HepG2 (cell line): Measurements from ENCODE around the gene MRS2. TPM values are rescaled to one million over a fixed set of nuclear protein-coding genes. Genes with fewer than 3 reads are reported as not detected.

Source experiments
- ATAC-seq: fragments of 200-7000 bp; cut with Tn5 transposase; 3 replicates; pipeline ENCODE4 v1.9.1; 2020; ENCODE audit warnings: mild to moderate bottlenecking, moderate library complexity
- BruUV-seq: library from RNA; stranded (reverse); fragments of 400-500 nt; replicated peaks from 2 replicates; lab custom pipeline; 2021; lab: Mats Ljungman, UMichigan
- CTCF ChIA-PET: fragments of 300-600 bp; formaldehyde crosslinking; extraction: SDS; loops from one replicate; lab custom pipeline; 2021; ENCODE audit warnings: low total read pairs, inconsistent platforms, low intra/inter-chr PET ratio; lab: Yijun Ruan, JAX
- POLR2A ChIA-PET: fragments of 350-600 bp; sonication (Branson Sonifier 250); formaldehyde crosslinking; loops from one replicate; lab custom pipeline; 2020; ENCODE audit warnings: antibody characterized with exemption, inconsistent platforms; lab: Yijun Ruan, JAX
- DNase-seq: peaks from one replicate; pipeline ENCODE4 v3.0.0-alpha.2; 2015; ENCODE audit warnings: low spot score
- FAIRE-seq: peaks from 3 replicates; lab custom pipeline; 2011; peaks lifted over from hg19 to GRCh38; lab: Jason Lieb, UNC
- H2AFZ ChIP-seq: one replicate; pipeline ENCODE4 v1.6.1; 2011; ENCODE audit warnings: low read length, inconsistent platforms
- H3K27ac ChIP-seq: fragments of 300-600 bp; 3 replicates; pipeline ENCODE4 v1.8.0; 2011; ENCODE audit warnings: mixed run types, mild to moderate bottlenecking, mixed read lengths, low read length, inconsistent platforms; ENCODE audit not compliant: insufficient read depth; ENCODE audit errors: extremely low read length
- H3K27me3 ChIP-seq, 2 experiments: fragments of 200-600 bp in 1 of 2; 2 replicates in 1 of 2; 3 replicates in 1 of 2; pipeline versions ENCODE4 v1.6.0 to v1.8.0; 2011; ENCODE audit warnings: low read length in 2 of 2, mild to moderate bottlenecking in 2 of 2, moderate library complexity in 2 of 2, inconsistent platforms in 1 of 2; ENCODE audit not compliant: insufficient read depth in 2 of 2, control insufficient read depth in 1 of 2
- H3K36me3 ChIP-seq, 2 experiments: fragments of 200-600 bp in 1 of 2; replicated peaks in 1 of 2; 2 replicates in 1 of 2; 3 replicates in 1 of 2; pipeline versions ENCODE4 v1.5.1 to v1.8.0; 2011; ENCODE audit warnings: low read length in 2 of 2, inconsistent platforms in 1 of 2; ENCODE audit not compliant: insufficient read depth in 2 of 2, control insufficient read depth in 1 of 2
- H3K4me1 ChIP-seq: 2 replicates; pipeline ENCODE4 v1.5.1; 2012; ENCODE audit warnings: low read length, inconsistent platforms; ENCODE audit not compliant: insufficient read depth
- H3K4me2 ChIP-seq: 2 replicates; pipeline ENCODE4 v1.6.0; 2011; ENCODE audit warnings: low read depth, low read length, inconsistent platforms
- H3K4me3 ChIP-seq, 3 experiments: fragments of 200-600 bp in 1 of 3; sonication (generic), shearing (Covaris generic) in 1 of 3; replicated peaks in 1 of 3; 2 replicates each; pipeline ENCODE4 v1.5.1; 2011 to 2016; ENCODE audit warnings: low read length in 3 of 3, inconsistent platforms in 2 of 3, low read depth in 2 of 3, mild to moderate bottlenecking in 2 of 3, control low read depth in 1 of 3, mixed read lengths in 1 of 3; ENCODE audit not compliant: insufficient read depth in 1 of 3
- H3K79me2 ChIP-seq: one replicate; pipeline ENCODE4 v1.6.1; 2011; ENCODE audit warnings: low read length, inconsistent platforms; ENCODE audit not compliant: insufficient read depth
- H3K9ac ChIP-seq: 2 replicates; pipeline ENCODE4 v1.6.0; 2011; ENCODE audit warnings: mild to moderate bottlenecking, low read depth, low read length, inconsistent platforms; ENCODE audit not compliant: insufficient read depth
- H3K9me3 ChIP-seq: 2 replicates; pipeline ENCODE4 v1.5.1; 2012; ENCODE audit warnings: mild to moderate bottlenecking, low read length
- H4K20me1 ChIP-seq: 2 replicates; pipeline ENCODE4 v1.6.0; 2011; ENCODE audit warnings: inconsistent platforms, mild to moderate bottlenecking, low read length, moderate library complexity; ENCODE audit not compliant: insufficient read depth
- ATRX ChIP-seq: sonication (generic); formaldehyde crosslinking; IDR thresholded peaks from 2 replicates; pipeline ENCODE4 v1.4.0; 2020; ENCODE audit warnings: missing genetic modification reagents, borderline replicate concordance
- CCAR2 ChIP-seq: fragments of 200-400 bp; formaldehyde crosslinking; optimal IDR thresholded peaks from 2 replicates; pipeline ENCODE3; 2018; ENCODE audit warnings: low read depth, mild to moderate bottlenecking, low read length, moderate library complexity
- ESRRA ChIP-seq: sonication (generic); formaldehyde crosslinking; IDR thresholded peaks from 2 replicates; pipeline ENCODE4 v1.5.1; 2020; ENCODE audit warnings: mild to moderate bottlenecking, low read depth, missing genetic modification reagents
- GFI1 ChIP-seq: sonication (generic); formaldehyde crosslinking; IDR thresholded peaks from 2 replicates; pipeline ENCODE4 v1.5.0; 2020; ENCODE audit warnings: missing genetic modification reagents, mild to moderate bottlenecking, borderline replicate concordance
- HINFP ChIP-seq: sonication (generic); formaldehyde crosslinking; IDR thresholded peaks from 2 replicates; pipeline ENCODE4 v1.4.0; 2020; ENCODE audit warnings: low read depth, mild to moderate bottlenecking, missing genetic modification reagents
- NAIF1 ChIP-seq: sonication (generic); formaldehyde crosslinking; IDR thresholded peaks from 2 replicates; pipeline ENCODE4 v1.5.0; 2020; ENCODE audit warnings: mild to moderate bottlenecking, missing genetic modification reagents, borderline replicate concordance
- PHF21A ChIP-seq: sonication (generic); formaldehyde crosslinking; IDR thresholded peaks from 2 replicates; pipeline ENCODE4 v1.5.0; 2020; ENCODE audit warnings: mild to moderate bottlenecking, missing genetic modification reagents
- RARA ChIP-seq: IDR thresholded peaks from 2 replicates; pipeline ENCODE4 v1.6.1; 2016; ENCODE audit warnings: missing genetic modification reagents, missing compliant biosample characterization
- ZBTB37 ChIP-seq: sonication (generic); formaldehyde crosslinking; IDR thresholded peaks from 2 replicates; pipeline ENCODE4 v1.4.0; 2020; ENCODE audit warnings: mild to moderate bottlenecking, missing genetic modification reagents
- ZFP36L1 ChIP-seq: sonication (generic); formaldehyde crosslinking; IDR thresholded peaks from 2 replicates; pipeline ENCODE4 v1.8.0; 2022; ENCODE audit warnings: mild to moderate bottlenecking, missing genetic modification reagents, moderate library complexity
- ZMYM3 ChIP-seq: sonication (generic); formaldehyde crosslinking; IDR thresholded peaks from 2 replicates; pipeline ENCODE4 v1.5.1; 2020; ENCODE audit warnings: mild to moderate bottlenecking, missing genetic modification reagents
- ZNF121 ChIP-seq: sonication (generic); formaldehyde crosslinking; IDR thresholded peaks from 2 replicates; pipeline ENCODE4 v1.5.0; 2020; ENCODE audit warnings: mild to moderate bottlenecking, missing genetic modification reagents
- ZNF224 ChIP-seq: sonication (generic); formaldehyde crosslinking; IDR thresholded peaks from 2 replicates; pipeline ENCODE4 v1.5.0; 2020; ENCODE audit warnings: mild to moderate bottlenecking, missing genetic modification reagents
- ZNF619 ChIP-seq: sonication (generic); formaldehyde crosslinking; IDR thresholded peaks from 2 replicates; pipeline ENCODE4 v1.4.0; 2020; ENCODE audit warnings: mild to moderate bottlenecking, missing genetic modification reagents
- ZNF746 ChIP-seq: sonication (generic); formaldehyde crosslinking; IDR thresholded peaks from 2 replicates; pipeline ENCODE4 v1.8.0; 2022; ENCODE audit warnings: mild to moderate bottlenecking, missing genetic modification reagents
- WGBS: methylation state at CpG from one replicate; pipeline ENCODE4 v1.1.6; 2017; ENCODE audit warnings: low lambda C conversion rate; 5-methylcytosine and 5-hydroxymethylcytosine counted together
- in situ Hi-C: cut with HindIII; loops from 2 replicates; pipeline ENCODE4 v1.10.0; 2017; ENCODE audit warnings: low pct_unique_long_range_greater_than_20kb; ENCODE audit not compliant: extremely low pct_ligation_motif_present
- intact Hi-C: fragments of 100-400 bp; cut with micrococcal nuclease; formaldehyde crosslinking; loops from one replicate; pipeline ENCODE4 v1.10.0; 2022; ENCODE audit not compliant: unreplicated experiment
- polyA plus RNA-seq, 8 experiments: library from polyadenylated mRNA; depleted of rRNA in 3 of 8; stranded (reverse) in 7 of 8; unstranded in 1 of 8; fragments of >200 nt; fragmentation: Illumina TruSeq in 4 of 8; extraction: Trizol in 4 of 8; gene quantifications; 2 replicates each; pipeline versions ENCODE4 v1.2.1 to v1.2.3, GENCODE V29; 2011 to 2016; ENCODE audit warnings: low read depth in 4 of 8, missing spikeins in 1 of 8, mixed read lengths in 1 of 8; ENCODE audit not compliant: insufficient read depth in 1 of 8
- total RNA-seq, 5 experiments: library from RNA; depleted of rRNA; stranded (reverse); fragments of >200 nt; fragmentation: Illumina TruSeq; extraction: Trizol; gene quantifications; 2 replicates each; pipeline ENCODE4 v1.2.3, GENCODE V29; 2016; ENCODE audit warnings: low read depth in 1 of 5
- TF ChIP-seq, protein P1 (sequence below): sonication (generic); formaldehyde crosslinking; IDR thresholded peaks from 2 replicates; pipeline ENCODE4 v1.8.0; 2022; ENCODE audit warnings: mild to moderate bottlenecking, missing genetic modification reagents, moderate library complexity
- TF ChIP-seq, protein P2 (sequence below): sonication (generic); formaldehyde crosslinking; IDR thresholded peaks from 2 replicates; pipeline ENCODE4 v1.4.0; 2020; ENCODE audit warnings: low read depth, mild to moderate bottlenecking, missing genetic modification reagents

MRS2 gene
- total and polyA plus RNA-seq, 2 of the 13 experiments (the other 11 are each of a cell fraction or from before 2014, with no cell fraction given) = 31.1 to 83.8 TPM

- no peak for FAIRE-seq
- POLR2A ChIA-PET = interaction anchor here (0.8 to 1.9 kb wide), 8 partner anchors 17 to 75 kb away, joined by 3 to 6 read pairs (median 4); no protein-coding TSS in a partner anchor
- TF ChIP-seq PHF21A (CRISPR knock-in tag) (peak; percentile 46; the same call in 1 of the 2 replicates), NAIF1 (0 out of 2 replicates have a peak, but pooled peaks have one; percentile 20), ESRRA (CRISPR knock-in tag) (no peak), ZNF121 (CRISPR knock-in tag) (no peak), GFI1 (0 out of 2 replicates have a peak, but pooled peaks have one; percentile 5), ATRX (CRISPR knock-in tag) (no peak), ZNF619 (CRISPR knock-in tag) (no peak), CCAR2 (peak; percentile 1), ZBTB37 (0 out of 2 replicates have a peak, but pooled peaks have one; percentile 29), ZNF746 (no peak), ZMYM3 (0 out of 2 replicates have a peak, but pooled peaks have one; percentile 6), RARA (no peak), HINFP (CRISPR knock-in tag) (no peak), ZFP36L1 (CRISPR knock-in tag) (peak; percentile 72; the same call in 1 of the 2 replicates), ZNF224 (CRISPR knock-in tag) (0 out of 2 replicates have a peak, but pooled peaks have one; percentile 11)
- TF ChIP-seq, protein P1, sequence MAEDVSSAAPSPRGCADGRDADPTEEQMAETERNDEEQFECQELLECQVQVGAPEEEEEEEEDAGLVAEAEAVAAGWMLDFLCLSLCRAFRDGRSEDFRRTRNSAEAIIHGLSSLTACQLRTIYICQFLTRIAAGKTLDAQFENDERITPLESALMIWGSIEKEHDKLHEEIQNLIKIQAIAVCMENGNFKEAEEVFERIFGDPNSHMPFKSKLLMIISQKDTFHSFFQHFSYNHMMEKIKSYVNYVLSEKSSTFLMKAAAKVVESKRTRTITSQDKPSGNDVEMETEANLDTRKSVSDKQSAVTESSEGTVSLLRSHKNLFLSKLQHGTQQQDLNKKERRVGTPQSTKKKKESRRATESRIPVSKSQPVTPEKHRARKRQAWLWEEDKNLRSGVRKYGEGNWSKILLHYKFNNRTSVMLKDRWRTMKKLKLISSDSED = 0 out of 2 replicates have a peak, but pooled peaks have one; percentile 50
- TF ChIP-seq, protein P2, sequence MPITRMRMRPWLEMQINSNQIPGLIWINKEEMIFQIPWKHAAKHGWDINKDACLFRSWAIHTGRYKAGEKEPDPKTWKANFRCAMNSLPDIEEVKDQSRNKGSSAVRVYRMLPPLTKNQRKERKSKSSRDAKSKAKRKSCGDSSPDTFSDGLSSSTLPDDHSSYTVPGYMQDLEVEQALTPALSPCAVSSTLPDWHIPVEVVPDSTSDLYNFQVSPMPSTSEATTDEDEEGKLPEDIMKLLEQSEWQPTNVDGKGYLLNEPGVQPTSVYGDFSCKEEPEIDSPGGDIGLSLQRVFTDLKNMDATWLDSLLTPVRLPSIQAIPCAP = no peak
Measured at GRCh38 chr6:24358219-24358821, 44.4 kb upstream of the MRS2 start.

More at GRCh38 chr6:24358219-24358821, 44.4 kb upstream of the MRS2 start:
- peak overlapping the region; percentile 69 for H3K27ac ChIP-seq
- peak overlapping the region; percentile 79 for H3K9ac ChIP-seq
- BruUV-seq = no TSS peak
- peaks cover 52% of the 10 kb centered on the region for H3K79me2 ChIP-seq
- peak overlapping the region; percentile 69 to 81 (median 81) for H3K4me3 ChIP-seq
- intact Hi-C loops (no loop called here), in situ Hi-C loops (no loop called here)
- H3K4me2 ChIP-seq = peak overlapping the region; percentile 91
- peak overlapping the region; percentile 8 for H2AFZ ChIP-seq
- H3K27me3 ChIP-seq = no peaks in the 10 kb centered on the region; a peak in 1 of 5 replicates
- 62% methylated on average over 12 of the region's 12 CpGs for WGBS
- peaks cover 3% of the 10 kb centered on the region; the same call in 1 of the 2 replicates for H4K20me1 ChIP-seq
- peaks cover 40% of the 10 kb centered on the region for H3K4me1 ChIP-seq
- peak; percentile 51 for ATAC-seq
- no peaks in the 10 kb centered on the region for H3K9me3 ChIP-seq
- no peak for DNase-seq
- CTCF ChIA-PET = interaction anchor here (3.6 kb wide), 1 partner anchor 75 kb away, joined by 15 read pairs; no protein-coding TSS in a partner anchor
- H3K36me3 ChIP-seq = no peaks in the 10 kb centered on the region
